GM12892 (cell line): ENCODE measurements around the gene ABI3BP. TPM values are rescaled to one million over a fixed set of nuclear protein-coding genes. Genes with fewer than 3 reads are reported as not detected.
"Not testable (repeated sequence)": the region's sequence is repeated elsewhere in the genome, so short reads cannot be mapped to it uniquely, and the experiment has no call there.

Experiments
- DNase-seq: peaks from one replicate; pipeline ENCODE4 v3.0.0; 2011; ENCODE audit not compliant: insufficient read length
- FAIRE-seq: peaks from 2 replicates; lab custom pipeline; 2011; peaks lifted over from hg19 to GRCh38; lab: Jason Lieb, UNC
- POLR2A ChIP-seq: IDR thresholded peaks from 2 replicates; pipeline ENCODE4 v1.6.1; 2011; ENCODE audit warnings: low read depth, low read length, control low read depth
- POLR2AphosphoS5 ChIP-seq: IDR thresholded peaks from 2 replicates; pipeline ENCODE4 v1.6.1; 2011; ENCODE audit warnings: low read depth, low read length, control low read depth
- TAF1 ChIP-seq: IDR thresholded peaks from 2 replicates; pipeline ENCODE4 v1.6.1; 2011; ENCODE audit warnings: low read depth, mild to moderate bottlenecking, control low read depth, low read length, borderline replicate concordance
- polyA plus RNA-seq: library from polyadenylated mRNA; unstranded; fragments of >200 nt; gene quantifications from one replicate; pipeline ENCODE4 v1.2.1, GENCODE V29; 2012; ENCODE audit warnings: missing spikeins, inconsistent platforms; ENCODE audit not compliant: missing spikeins

Gene ABI3BP
- polyA plus RNA-seq: 0.34 TPM

DNA sequence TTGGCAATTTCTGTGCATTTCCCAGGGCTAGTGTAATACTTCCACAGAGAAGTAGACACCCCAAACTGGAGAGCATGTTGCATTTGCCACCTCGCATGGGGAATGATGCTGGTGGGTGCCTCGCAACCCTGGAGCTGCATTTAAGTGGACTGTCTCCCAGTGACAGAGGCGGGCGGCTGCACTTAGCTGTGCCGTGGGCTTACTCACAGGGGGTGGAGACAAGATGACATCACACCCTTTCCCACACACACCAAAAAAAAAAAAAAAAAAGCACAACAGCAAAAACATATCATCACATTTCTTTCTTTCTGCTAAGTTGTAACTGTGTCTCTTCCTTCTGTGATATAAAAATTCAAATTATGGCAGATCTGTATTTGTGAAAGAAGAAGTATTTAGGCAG is at the start of gene ABI3BP:
ABI3BP (minus strand) TSS at position 113 of the 400 bp plus-strand sequence; CDS start at position 76, 37 bp downstream.
- FAIRE-seq (no peak), DNase-seq (no peak)
- TF ChIP-seq POLR2A (no peak), POLR2AphosphoS5 (no peak), TAF1 (no peak)

DNA sequence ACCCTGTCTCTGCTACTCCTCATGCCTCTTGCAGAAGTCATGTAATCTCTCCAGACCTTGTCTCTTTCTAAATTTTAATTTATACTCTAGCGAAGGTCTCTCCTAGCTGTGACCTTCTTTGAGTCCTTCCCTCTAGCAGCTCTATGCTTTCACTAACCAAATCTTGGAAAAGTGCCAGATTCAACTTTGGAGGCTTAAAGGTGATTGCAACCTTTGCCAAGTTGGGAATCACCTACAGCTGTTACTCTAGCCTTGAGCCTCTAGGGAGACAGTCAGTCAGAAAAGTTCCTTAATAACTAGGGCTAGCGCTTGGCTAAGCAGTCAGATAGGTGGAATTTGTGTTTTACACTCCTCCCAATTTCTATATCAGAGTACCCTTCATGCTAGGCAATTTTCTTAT is 46.1 kb upstream of the ABI3BP start:
- FAIRE-seq (no peak), DNase-seq (no peak)
- TF ChIP-seq TAF1: no peak

GRCh38 chr3:101038880-101039279 is 45.7 kb upstream of the ABI3BP start:
- DNase-seq (no peak), FAIRE-seq (no peak)
- TF ChIP-seq POLR2AphosphoS5: no peak
- TF ChIP-seq TAF1: no peak
- TF ChIP-seq POLR2A: no peak

- FAIRE-seq: no peak
These were observed 45.2 kb upstream of the ABI3BP start for GRCh38 chr3:101038393-101038792.

DNA sequence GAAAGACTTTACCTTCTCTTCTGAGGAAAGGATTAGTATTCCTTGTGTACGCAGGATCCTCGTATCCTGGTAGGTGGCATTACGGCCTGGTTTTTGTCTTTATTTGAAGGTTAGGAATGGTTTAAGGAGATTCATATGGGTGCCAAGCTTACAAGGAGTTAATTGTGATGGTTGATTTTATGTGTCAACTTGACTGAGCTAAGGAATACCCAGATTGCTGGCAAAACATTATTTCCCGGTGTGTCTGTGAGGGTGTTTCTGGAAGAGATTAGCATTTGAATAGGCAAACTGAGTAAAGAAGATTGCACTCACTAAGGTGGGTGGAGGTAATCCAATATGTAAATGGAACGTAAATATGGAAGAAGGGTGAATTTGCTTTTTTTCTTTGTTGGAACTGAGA is 44.4 kb upstream of the ABI3BP start:
- no peak for FAIRE-seq
- DNase-seq: no peak
- TF ChIP-seq POLR2AphosphoS5 (no peak), POLR2A (no peak), TAF1 (no peak)

More at GRCh38 chr3:101038393-101038792, 45.2 kb upstream of the ABI3BP start:
- DNase-seq: no peak
- TF ChIP-seq POLR2A (no peak), POLR2AphosphoS5 (no peak), TAF1 (no peak)

GRCh38 chr3:101036676-101037075 is 43.5 kb upstream of the ABI3BP start:
- FAIRE-seq (no peak), DNase-seq (no peak)
- TF ChIP-seq POLR2A (no peak), TAF1 (no peak), POLR2AphosphoS5 (no peak)

DNA sequence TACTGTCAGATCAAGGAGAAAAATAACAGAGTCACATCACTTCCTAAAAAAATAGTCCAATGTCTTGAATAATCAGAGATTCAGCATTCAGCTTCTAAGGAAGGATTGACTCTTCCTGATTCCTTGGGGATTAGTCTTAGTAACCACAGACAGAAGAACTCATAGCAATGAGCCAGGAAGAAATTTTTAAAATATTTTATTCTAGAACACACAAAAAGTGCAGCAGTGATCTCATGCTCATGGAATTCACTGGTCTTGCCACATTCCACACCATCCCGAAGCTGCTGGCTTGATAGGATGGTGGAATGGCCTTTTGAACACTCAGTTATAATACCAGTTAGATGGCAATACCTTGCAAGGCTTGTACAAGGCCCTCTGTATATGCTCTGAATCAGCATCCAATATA is 43.0 kb upstream of the ABI3BP start:
- TF ChIP-seq TAF1 (no peak), POLR2A (no peak), POLR2AphosphoS5 (no peak)
- FAIRE-seq: no peak
- no peak for DNase-seq

DNA sequence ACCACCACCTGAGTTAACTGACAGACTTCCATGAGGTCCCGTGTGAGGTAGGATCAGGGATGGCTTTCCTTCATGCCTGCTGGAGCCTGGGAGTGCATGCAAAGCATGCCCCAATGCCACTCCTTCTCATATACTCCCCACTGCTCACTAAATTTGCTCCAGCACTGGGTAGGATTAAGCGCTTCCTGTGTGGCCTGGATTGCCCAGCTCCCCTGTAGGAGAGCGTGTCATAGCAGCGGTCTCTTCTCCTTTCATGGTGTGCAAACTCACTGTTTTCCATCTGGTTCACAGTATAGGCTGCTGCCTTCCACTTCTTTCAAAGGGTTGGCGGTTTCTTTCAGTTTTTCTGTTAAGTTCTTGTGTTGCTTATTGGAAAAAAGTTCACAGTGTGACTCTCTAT is 34.1 kb upstream of the ABI3BP start:
- TF ChIP-seq POLR2AphosphoS5 (no peak), POLR2A (no peak), TAF1 (no peak)
- DNase-seq (no peak), FAIRE-seq (no peak)

DNA sequence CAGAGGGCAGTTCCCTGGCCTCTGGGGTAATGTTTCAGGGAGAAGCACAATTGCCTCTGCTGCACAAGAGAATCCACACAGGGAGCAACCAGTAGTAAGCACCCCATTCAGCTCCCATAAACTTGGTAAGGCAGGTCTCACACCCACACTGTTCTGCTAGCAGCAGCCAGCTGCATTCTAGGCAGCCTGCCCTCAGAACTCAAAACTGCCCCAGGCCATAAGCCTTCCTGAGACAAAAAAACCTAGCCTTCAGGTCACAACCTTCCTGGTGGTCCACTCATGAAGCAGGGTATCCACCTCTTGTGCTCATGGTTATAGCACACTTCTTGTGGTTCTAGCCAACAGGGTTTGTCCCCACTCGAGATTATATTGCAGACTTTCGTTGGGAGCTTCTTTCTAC is 33.7 kb upstream of the ABI3BP start:
- DNase-seq: no peak
- no peak for FAIRE-seq
- TF ChIP-seq POLR2AphosphoS5 (no peak), TAF1 (no peak), POLR2A (no peak)

GRCh38 chr3:101026244-101026643 is 33.0 kb upstream of the ABI3BP start:
- FAIRE-seq: no peak
- no peak for TF ChIP-seq POLR2AphosphoS5
- no peak for TF ChIP-seq TAF1
- TF ChIP-seq POLR2A: no peak
- DNase-seq: no peak

- DNase-seq (no peak), FAIRE-seq (no peak)
- no peak for TF ChIP-seq POLR2A
- TF ChIP-seq TAF1: no peak
These were observed 27.3 kb upstream of the ABI3BP start for GRCh38 chr3:101020351-101021015.

GRCh38 chr3:101017017-101017416 is 23.8 kb upstream of the ABI3BP start:
- DNase-seq: no peak
- FAIRE-seq: no peak
- no peak for TF ChIP-seq POLR2A
- no peak for TF ChIP-seq TAF1
- TF ChIP-seq POLR2AphosphoS5: no peak

GRCh38 chr3:101012312-101012711 is 19.1 kb upstream of the ABI3BP start:
- DNase-seq, FAIRE-seq: not testable (repeated sequence)
